Psoas muscle (tissue), 8 donors: Measurements from ENCODE around the gene AGTRAP. TPM values are rescaled to one million over a fixed set of nuclear protein-coding genes. Genes with fewer than 3 reads are reported as not detected.

Experiments used
- ATAC-seq, 4 donors: fragments of 200-7000 bp; cut with Tn5 transposase; one replicate each; pipeline ENCODE4 v1.9.1; 2020; ENCODE audit warnings: moderate library complexity in 3 of 4, mild to moderate bottlenecking in 2 of 4
- DNase-seq, 2 donors: peaks; one replicate each; pipeline ENCODE4 v3.0.0-alpha.2; 2020
- H3K27ac ChIP-seq: fragments of 200-600 bp; one replicate; pipeline ENCODE4 v1.8.0; 2022
- H3K27me3 ChIP-seq, 3 donors: fragments of 200-600 bp in 1 of 3; one replicate each; pipeline versions ENCODE4 v1.6.1 to v1.8.0; 2013 to 2022; ENCODE audit warnings: low read length in 2 of 3, mild to moderate bottlenecking in 2 of 3, moderate library complexity in 1 of 3; ENCODE audit not compliant: insufficient read depth in 3 of 3
- H3K36me3 ChIP-seq, 2 donors: fragments of 200-600 bp in 1 of 2; one replicate each; pipeline versions ENCODE4 v1.6.1 to v1.8.0; 2013 to 2022; ENCODE audit warnings: low read depth in 1 of 2, mild to moderate bottlenecking in 1 of 2, moderate library complexity in 1 of 2; ENCODE audit not compliant: insufficient read depth in 1 of 2
- H3K4me1 ChIP-seq: fragments of 200-600 bp; one replicate; pipeline ENCODE4 v1.8.0; 2022
- H3K4me3 ChIP-seq: fragments of 200-600 bp; one replicate; pipeline ENCODE4 v1.8.0; 2022; ENCODE audit warnings: mild to moderate bottlenecking
- H3K9me3 ChIP-seq: fragments of 200-600 bp; one replicate; pipeline ENCODE4 v1.8.0; 2022
- CTCF ChIP-seq: fragments of 200-600 bp; IDR thresholded peaks from one replicate; pipeline ENCODE4 v1.8.0; 2022; ENCODE audit warnings: antibody characterized with exemption
- whole genome bisulfite sequencing, 3 donors: extraction: QIAGEN DNeasy Blood & Tissue Kit; methylation state at CpG; one replicate each; pipeline versions ENCODE4 v1.1.6 to v1.1.7; 2013; 5-methylcytosine and 5-hydroxymethylcytosine counted together
- intact Hi-C, 2 donors: fragments of 100-400 bp; cut with DNase I; formaldehyde crosslinking; loops; one replicate each; pipeline versions ENCODE4 v1.11.0 to v1.14.2; 2022
- polyA plus RNA-seq, 3 donors: library from polyadenylated mRNA; stranded (reverse); fragments of 200-250 nt; gene quantifications; one replicate each; pipeline ENCODE4 v1.2.3, GENCODE V29; 2013
- total RNA-seq, 4 donors: library from RNA; stranded (reverse); fragmentation: NEBNext Ultra II Directional in 2 of 4; extraction: Animal tissue kit (Norgen Biotek cat#: 25700) in 2 of 4; gene quantifications; one replicate each; pipeline versions ENCODE4 v1.2.1 to v1.2.4, GENCODE V29; 2021 to 2023
- donor health status: healthy with polysubstance abuse.
- donor health status: DM: no; HTN: no; CAD: no; lungs with moderate emphysema.
- donor health status: Bipolar disorder and iron deficiency.
- donor health status: healthy.
- donor health status: DM: yes; HTN: yes; CAD: no.
- donor health status: DM: no; HTN: no; CAD: no.
- donor health status: DM: no; HTN: no; CAD: no.
- donor health status: DM: yes; HTN: yes; CAD: no.

The AGTRAP gene
- total and polyA plus RNA-seq, 7 donors, result 28.5 to 179 (median 43.2) TPM

GRCh38 chr1:11719313-11720032 is 16.5 kb upstream of the AGTRAP start:
- Histone ChIP-seq H3K36me3 (no peaks in the 10 kb centered on the region), H3K4me3 (peak overlapping the region; percentile 37), H3K27me3 (peaks cover 0 to 4% (median 0%) of the 10 kb centered on the region in 3 donors), H3K27ac (no peak overlapping the region), H3K9me3 (no peaks in the 10 kb centered on the region), H3K4me1 (peaks cover 7% of the 10 kb centered on the region)
- whole genome bisulfite sequencing, 3 donors, result 10 to 11% (median 11%) methylated on average over 44 of the region's 44 CpGs
- peak; percentile 93 for TF ChIP-seq CTCF
- ATAC-seq (peak; percentile 78 to 92 (median 84)), DNase-seq (peak; percentile 83 to 89)
- intact Hi-C loops, result loop anchor here (5.0 kb wide), 2 partner anchors 42 to 67 kb away; partner anchors contain the start of genes FBXO2 (in 1 of the 2) and FBXO44 (in 1 of the 2)

GRCh38 chr1:11720033-11720376 is 15.9 kb upstream of the AGTRAP start:
- H3K4me1 ChIP-seq, result peaks cover 7% of the 10 kb centered on the region
- no peak for DNase-seq
- 70 to 75% (median 75%) methylated on average over 12 of the region's 12 CpGs for WGBS, 3 donors
- H3K9me3 ChIP-seq, result no peaks in the 10 kb centered on the region
- intact Hi-C loops, result no loop called here
- TF ChIP-seq CTCF, result no peak
- H3K36me3 ChIP-seq, result no peaks in the 10 kb centered on the region
- H3K27ac ChIP-seq, result no peak overlapping the region
- peak overlapping the region; percentile 37 for H3K4me3 ChIP-seq
- peak in 2 of 4 donors; percentile 18 to 33 for ATAC-seq
- H3K27me3 ChIP-seq, result peaks cover 0 to 4% (median 0%) of the 10 kb centered on the region in 3 donors

GRCh38 chr1:11720525-11720924 is 15.4 kb upstream of the AGTRAP start:
- no peak for TF ChIP-seq CTCF
- Histone ChIP-seq H3K36me3 (no peaks in the 10 kb centered on the region), H3K9me3 (no peaks in the 10 kb centered on the region), H3K27me3 (peaks cover 0 to 4% (median 0%) of the 10 kb centered on the region in 3 donors), H3K4me1 (peaks cover 7% of the 10 kb centered on the region), H3K4me3 (no peak overlapping the region), H3K27ac (no peak overlapping the region)
- 33 to 44% (median 40%) methylated on average over 4 of the region's 4 CpGs for WGBS, 3 donors
- DNase-seq (no peak), ATAC-seq (peak in 1 of 4 donors; percentile 29)
- intact Hi-C loops, result no loop called here

- 32 to 46% (median 44%) methylated on average over 4 of the region's 4 CpGs for WGBS, 3 donors
- intact Hi-C loops, result no loop called here
- TF ChIP-seq CTCF, result no peak
These were observed 14.6 kb upstream of the AGTRAP start for GRCh38 chr1:11721311-11721710.

More at GRCh38 chr1:11721311-11721710, 14.6 kb upstream of the AGTRAP start:
- Histone ChIP-seq H3K4me1 (peaks cover 7% of the 10 kb centered on the region), H3K36me3 (no peaks in the 10 kb centered on the region), H3K27me3 (peaks cover 0 to 4% (median 0%) of the 10 kb centered on the region in 3 donors), H3K9me3 (no peaks in the 10 kb centered on the region), H3K27ac (no peak overlapping the region), H3K4me3 (no peak overlapping the region)
- ATAC-seq (no peak), DNase-seq (no peak)
